HCT116 (cell line): Measurements from ENCODE around the gene FAM171A1.

ENCODE experiments used
- ATF3 ChIP-seq: IDR thresholded peaks from 2 replicates; pipeline ENCODE4 v1.6.1; 2012
- CEBPB ChIP-seq: IDR thresholded peaks from 2 replicates; pipeline ENCODE4 v1.6.1; 2012; ENCODE audit warnings: low read depth
- EZH2 ChIP-seq: fragments of 200-600 bp; sonication (generic); IDR thresholded peaks from 2 replicates; pipeline ENCODE4 v1.6.1; 2017; ENCODE audit warnings: antibody characterized with exemption, mixed run types
- JUND ChIP-seq: IDR thresholded peaks from 2 replicates; pipeline ENCODE4 v1.6.1; 2012
- POLR2A ChIP-seq: IDR thresholded peaks from 2 replicates; pipeline ENCODE4 v1.7.0; 2011; ENCODE audit warnings: borderline replicate concordance; ENCODE audit not compliant: insufficient read depth, insufficient read length; ENCODE audit errors: extremely low read depth
- POLR2AphosphoS5 ChIP-seq: IDR thresholded peaks from 2 replicates; pipeline ENCODE4 v1.6.1; 2011; ENCODE audit warnings: mild to moderate bottlenecking, low read depth, low read length, moderate library complexity
- ZNF274 ChIP-seq: fragments of 200-500 bp; sonication (Bioruptor generic); IDR thresholded peaks from 2 replicates; pipeline ENCODE4 v1.6.1; 2014; ENCODE audit warnings: mild to moderate bottlenecking, low read depth, low read length, inconsistent platforms
- TF ChIP-seq, protein P1 (sequence below), 3 experiments: fragments of 200-600 bp in 1 of 3; sonication (generic) in 1 of 3; IDR thresholded peaks in 2 of 3; conservative IDR thresholded peaks in 1 of 3; 2 replicates each; pipeline ENCODE4 v1.5.1; 2012 to 2017; ENCODE audit warnings: low read depth in 2 of 3, low read length in 2 of 3, antibody characterized with exemption in 1 of 3, borderline replicate concordance in 1 of 3, control low read depth in 1 of 3, mild to moderate bottlenecking in 1 of 3, mixed read lengths in 1 of 3, mixed run types in 1 of 3, moderate library complexity in 1 of 3; ENCODE audit not compliant: insufficient read depth in 1 of 3

GRCh38 chr10:15237351-15237750, 133.7 kb downstream of the FAM171A1 start:
- TF ChIP-seq, protein P1, sequence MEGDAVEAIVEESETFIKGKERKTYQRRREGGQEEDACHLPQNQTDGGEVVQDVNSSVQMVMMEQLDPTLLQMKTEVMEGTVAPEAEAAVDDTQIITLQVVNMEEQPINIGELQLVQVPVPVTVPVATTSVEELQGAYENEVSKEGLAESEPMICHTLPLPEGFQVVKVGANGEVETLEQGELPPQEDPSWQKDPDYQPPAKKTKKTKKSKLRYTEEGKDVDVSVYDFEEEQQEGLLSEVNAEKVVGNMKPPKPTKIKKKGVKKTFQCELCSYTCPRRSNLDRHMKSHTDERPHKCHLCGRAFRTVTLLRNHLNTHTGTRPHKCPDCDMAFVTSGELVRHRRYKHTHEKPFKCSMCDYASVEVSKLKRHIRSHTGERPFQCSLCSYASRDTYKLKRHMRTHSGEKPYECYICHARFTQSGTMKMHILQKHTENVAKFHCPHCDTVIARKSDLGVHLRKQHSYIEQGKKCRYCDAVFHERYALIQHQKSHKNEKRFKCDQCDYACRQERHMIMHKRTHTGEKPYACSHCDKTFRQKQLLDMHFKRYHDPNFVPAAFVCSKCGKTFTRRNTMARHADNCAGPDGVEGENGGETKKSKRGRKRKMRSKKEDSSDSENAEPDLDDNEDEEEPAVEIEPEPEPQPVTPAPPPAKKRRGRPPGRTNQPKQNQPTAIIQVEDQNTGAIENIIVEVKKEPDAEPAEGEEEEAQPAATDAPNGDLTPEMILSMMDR (IDR thresholded peaks at IDR 0.05 in 2 of 3, conservative IDR thresholded peaks at IDR 0.05 in 1 of 3; ENCODE audit: borderline replicate concordance in 1 of 3, insufficient read depth in 1 of 3, low read depth in 2 of 3, low read length in 2 of 3), result no peak
- TF ChIP-seq POLR2AphosphoS5 (no peak), JUND (no peak), ZNF274 (no peak), CEBPB (no peak), POLR2A (no peak), EZH2 (no peak), ATF3 (no peak)
